ENCODE measurements around the gene DIP2B.
"Not testable (repeated sequence)": the region's sequence is repeated elsewhere in the genome, so short reads cannot be mapped to it uniquely, and the experiment has no call there.

The DIP2B gene

DNA sequence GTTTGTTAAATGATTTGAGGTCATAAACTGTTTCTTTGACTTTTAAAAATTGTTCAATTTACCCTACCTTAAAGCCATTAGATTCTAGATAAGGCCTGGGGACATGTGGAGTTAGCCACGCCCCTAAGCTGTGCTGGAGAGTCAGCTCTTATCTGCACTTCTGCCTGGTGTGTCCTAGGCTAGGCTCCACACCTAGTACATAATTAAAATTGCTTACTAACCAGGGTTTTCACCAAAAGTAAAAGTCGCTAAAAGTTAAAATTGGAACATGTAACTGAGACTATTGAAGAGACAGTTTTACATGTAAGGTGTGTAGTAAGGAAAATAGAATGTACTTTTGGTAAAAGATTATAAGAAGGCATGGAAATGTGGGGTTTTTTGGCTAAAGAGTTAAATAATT is 264.0 kb downstream of the DIP2B start:
- not testable (repeated sequence) for H3K36me3 ChIP-seq (ENCODE audit: insufficient read depth, low read length); H3K9ac ChIP-seq (ENCODE audit: low read depth, low read length); H3K9me3 ChIP-seq (ENCODE audit: control insufficient read depth, insufficient read depth, low read length); H3K4me1 ChIP-seq (ENCODE audit: insufficient read depth, low read length)

GRCh38 chr12:50771409-50771808 is 266.6 kb downstream of the DIP2B start:
- Histone ChIP-seq H3K36me3 (ENCODE audit: insufficient read depth, low read length) (no peaks in the 10 kb centered on the region), H3K4me1 (ENCODE audit: insufficient read depth, low read length) (no peaks in the 10 kb centered on the region), H3K9ac (ENCODE audit: low read depth, low read length) (no peak overlapping the region), H3K9me3 (ENCODE audit: control insufficient read depth, insufficient read depth, low read length) (no peaks in the 10 kb centered on the region; the same call in 1 of the 2 replicates)

DNA sequence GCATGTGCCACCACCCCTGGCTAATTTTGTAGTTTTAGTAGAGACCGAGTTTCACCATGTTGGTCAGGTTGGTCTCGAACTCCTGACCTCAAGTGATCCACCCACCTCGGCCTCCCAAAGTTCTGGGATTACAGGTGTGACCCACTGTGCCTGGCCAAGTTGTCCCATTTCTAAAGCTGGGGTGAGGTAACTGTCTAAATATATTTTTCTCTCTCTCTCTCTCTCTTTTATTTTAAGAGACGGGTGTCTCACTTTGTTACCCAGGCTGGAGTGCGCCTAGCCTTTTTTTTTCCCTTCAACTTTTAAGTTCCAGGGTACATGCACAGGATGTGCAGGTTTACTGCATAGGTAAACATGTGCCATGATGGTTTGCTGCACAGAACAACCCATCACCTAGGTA is 267.7 kb downstream of the DIP2B start:
- H3K36me3 ChIP-seq (ENCODE audit: insufficient read depth, low read length), result no peaks in the 10 kb centered on the region
- H3K4me1 ChIP-seq (ENCODE audit: insufficient read depth, low read length), result no peaks in the 10 kb centered on the region

DNA sequence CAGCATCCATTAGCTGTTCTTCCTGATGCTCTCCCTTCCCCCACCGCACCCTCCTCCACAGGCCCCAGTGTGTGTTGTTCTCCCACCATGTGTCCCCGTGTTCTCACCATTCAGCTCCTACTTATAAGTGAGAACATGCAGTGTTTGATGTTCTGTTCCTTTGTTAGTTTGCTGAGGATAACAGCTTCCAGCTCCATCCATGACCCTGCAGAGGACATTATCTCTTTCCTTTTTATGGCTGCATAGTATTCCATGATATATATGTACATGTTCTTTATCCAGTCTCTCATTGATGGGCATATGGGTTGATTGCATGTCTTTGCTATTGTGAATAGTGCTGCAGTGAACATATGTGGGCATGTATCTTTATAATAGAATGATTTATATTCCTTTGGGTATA is 268.1 kb downstream of the DIP2B start:
- H3K4me1 ChIP-seq (ENCODE audit: insufficient read depth, low read length), result no peaks in the 10 kb centered on the region

More for the DNA sequence above, 267.7 kb downstream of the DIP2B start:
- H3K9me3 ChIP-seq (ENCODE audit: control insufficient read depth, insufficient read depth, low read length), result no peaks in the 10 kb centered on the region; the same call in 1 of the 2 replicates
- H3K9ac ChIP-seq (ENCODE audit: low read depth, low read length), result no peak overlapping the region

GRCh38 chr12:50775251-50775650 is 270.5 kb downstream of the DIP2B start:
- H3K4me1 ChIP-seq (ENCODE audit: insufficient read depth, low read length), result no peaks in the 10 kb centered on the region
- H3K9me3 ChIP-seq (ENCODE audit: control insufficient read depth, insufficient read depth, low read length), result no peaks in the 10 kb centered on the region
- no peaks in the 10 kb centered on the region for H3K36me3 ChIP-seq (ENCODE audit: insufficient read depth, low read length)
- no peak overlapping the region for H3K9ac ChIP-seq (ENCODE audit: low read depth, low read length)

More for the DNA sequence above, 268.1 kb downstream of the DIP2B start:
- no peak overlapping the region for H3K9ac ChIP-seq (ENCODE audit: low read depth, low read length)
- no peaks in the 10 kb centered on the region for H3K36me3 ChIP-seq (ENCODE audit: insufficient read depth, low read length)
- no peaks in the 10 kb centered on the region; the same call in 1 of the 2 replicates for H3K9me3 ChIP-seq (ENCODE audit: control insufficient read depth, insufficient read depth, low read length)

DNA sequence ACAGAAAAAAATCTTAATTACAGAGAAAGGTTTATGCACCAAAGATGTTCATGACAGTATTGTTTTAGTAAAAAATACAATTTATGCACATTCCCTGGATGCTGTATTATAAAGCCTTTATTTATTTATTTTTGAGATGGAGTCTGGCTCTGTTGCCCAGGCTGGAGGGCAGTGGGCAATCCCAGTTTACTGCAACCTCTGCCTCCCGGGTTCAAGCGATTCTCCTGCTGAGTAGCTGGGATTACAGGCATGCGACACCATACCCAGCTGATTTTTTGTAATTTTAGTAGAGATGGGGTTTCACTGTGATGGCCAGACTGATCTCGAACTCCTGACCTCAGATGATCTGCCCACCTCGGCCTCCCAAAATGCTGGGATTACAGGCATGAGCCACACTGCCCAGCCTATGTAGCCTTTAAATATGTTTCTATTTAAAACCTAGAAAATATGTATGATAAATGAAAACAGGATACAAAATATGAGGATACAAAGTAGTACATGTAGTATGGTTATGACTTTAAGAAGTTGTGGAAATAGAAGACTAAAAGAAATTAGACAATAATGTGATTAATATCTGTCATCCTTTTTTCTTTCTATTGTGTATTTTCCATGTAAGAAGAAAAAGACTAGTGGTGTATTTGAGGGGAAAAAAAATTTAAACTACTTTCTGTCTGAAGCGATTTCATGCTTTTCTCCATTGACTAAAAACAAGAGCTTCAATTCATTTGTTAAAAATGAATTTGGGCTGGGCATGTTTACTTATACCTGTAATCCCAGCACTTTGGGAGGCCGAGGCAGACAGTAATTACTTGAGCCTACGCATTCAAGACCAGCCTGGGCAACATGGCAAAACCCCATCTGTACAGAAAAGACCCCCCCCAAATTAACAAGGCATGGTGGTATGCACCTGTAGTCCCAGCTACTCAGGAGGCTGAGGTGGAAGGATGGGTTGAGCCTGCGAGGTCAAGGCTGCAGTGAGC is 272.3 kb downstream of the DIP2B start:
- no peaks in the 10 kb centered on the region for H3K9me3 ChIP-seq (ENCODE audit: control insufficient read depth, insufficient read depth, low read length)
- no peak overlapping the region for H3K9ac ChIP-seq (ENCODE audit: low read depth, low read length)
- no peaks in the 10 kb centered on the region for H3K4me1 ChIP-seq (ENCODE audit: insufficient read depth, low read length)
- H3K36me3 ChIP-seq (ENCODE audit: insufficient read depth, low read length), result no peaks in the 10 kb centered on the region; the same call in 1 of the 2 replicates

DNA sequence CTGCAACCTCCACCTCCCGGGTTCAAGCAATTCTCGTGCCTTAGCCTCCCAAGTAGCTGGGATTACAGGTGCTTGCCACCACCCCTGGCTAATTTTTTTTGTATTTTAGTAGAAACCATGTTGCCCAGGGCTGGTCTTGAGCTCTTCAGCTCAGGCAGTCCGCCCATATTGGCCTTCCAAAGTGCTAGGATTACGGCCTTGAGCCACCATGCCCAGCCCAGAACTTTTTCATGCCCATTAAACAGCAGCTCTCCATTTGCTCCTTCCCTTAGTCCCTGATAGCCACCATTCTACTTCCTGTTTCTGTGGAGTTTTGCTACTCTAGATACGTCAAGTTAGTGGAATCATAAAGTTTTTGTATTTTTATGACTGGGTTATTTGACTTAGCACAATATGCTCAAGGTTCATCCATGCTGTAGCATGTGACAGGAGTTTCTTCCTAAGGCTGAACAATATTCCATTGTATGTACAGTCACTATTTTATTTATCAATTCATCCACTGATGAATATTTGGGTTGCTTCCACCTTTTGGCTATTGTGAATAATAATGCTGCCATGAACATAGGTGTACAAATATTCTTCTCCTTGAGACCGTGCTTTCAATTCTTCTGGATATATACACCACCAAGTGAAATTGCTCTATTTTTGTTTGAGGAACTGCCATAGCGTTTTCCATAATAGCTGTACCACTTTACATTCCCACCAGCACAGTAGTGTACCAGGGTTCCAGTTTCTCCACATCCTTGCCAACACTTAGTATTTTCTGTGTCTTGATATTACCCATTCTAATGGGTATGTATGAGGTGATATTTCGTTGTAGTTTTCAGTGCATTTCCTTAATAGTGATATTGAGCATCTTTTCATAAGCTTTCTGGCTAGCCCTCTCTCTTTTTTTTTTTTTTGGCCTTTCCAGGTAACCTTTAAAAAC is 274.1 kb downstream of the DIP2B start:
- H3K9me3 ChIP-seq (ENCODE audit: control insufficient read depth, insufficient read depth, low read length), result no peaks in the 10 kb centered on the region
- H3K36me3 ChIP-seq (ENCODE audit: insufficient read depth, low read length), result no peaks in the 10 kb centered on the region; the same call in 1 of the 2 replicates
- no peak overlapping the region for H3K9ac ChIP-seq (ENCODE audit: low read depth, low read length)
- H3K4me1 ChIP-seq (ENCODE audit: insufficient read depth, low read length), result no peaks in the 10 kb centered on the region

- Histone ChIP-seq H3K9me3 (ENCODE audit: control insufficient read depth, insufficient read depth, low read length) (no peaks in the 10 kb centered on the region), H3K9ac (ENCODE audit: low read depth, low read length) (no peak overlapping the region), H3K36me3 (ENCODE audit: insufficient read depth, low read length) (no peaks in the 10 kb centered on the region; the same call in 1 of the 2 replicates), H3K4me1 (ENCODE audit: insufficient read depth, low read length) (no peaks in the 10 kb centered on the region)
These were observed 275.2 kb downstream of the DIP2B start for GRCh38 chr12:50780013-50780412.

- H3K36me3 ChIP-seq (ENCODE audit: insufficient read depth, low read length), result no peaks in the 10 kb centered on the region; the same call in 1 of the 2 replicates
- H3K4me1 ChIP-seq (ENCODE audit: insufficient read depth, low read length), result peaks cover 5% of the 10 kb centered on the region; the same call in 1 of the 2 replicates
- no peak overlapping the region for H3K9ac ChIP-seq (ENCODE audit: low read depth, low read length)
- H3K9me3 ChIP-seq (ENCODE audit: control insufficient read depth, insufficient read depth, low read length), result peaks cover 4% of the 10 kb centered on the region; the same call in 1 of the 2 replicates
These were observed 279.7 kb downstream of the DIP2B start for GRCh38 chr12:50784501-50784900.

GRCh38 chr12:50785406-50786001 is 280.7 kb downstream of the DIP2B start:
- Histone ChIP-seq H3K9ac (ENCODE audit: low read depth, low read length) (no peak overlapping the region), H3K36me3 (ENCODE audit: insufficient read depth, low read length) (no peaks in the 10 kb centered on the region; the same call in 1 of the 2 replicates), H3K4me1 (ENCODE audit: insufficient read depth, low read length) (peaks cover 5% of the 10 kb centered on the region; the same call in 1 of the 2 replicates), H3K9me3 (ENCODE audit: control insufficient read depth, insufficient read depth, low read length) (peaks cover 4% of the 10 kb centered on the region; the same call in 1 of the 2 replicates)

DNA sequence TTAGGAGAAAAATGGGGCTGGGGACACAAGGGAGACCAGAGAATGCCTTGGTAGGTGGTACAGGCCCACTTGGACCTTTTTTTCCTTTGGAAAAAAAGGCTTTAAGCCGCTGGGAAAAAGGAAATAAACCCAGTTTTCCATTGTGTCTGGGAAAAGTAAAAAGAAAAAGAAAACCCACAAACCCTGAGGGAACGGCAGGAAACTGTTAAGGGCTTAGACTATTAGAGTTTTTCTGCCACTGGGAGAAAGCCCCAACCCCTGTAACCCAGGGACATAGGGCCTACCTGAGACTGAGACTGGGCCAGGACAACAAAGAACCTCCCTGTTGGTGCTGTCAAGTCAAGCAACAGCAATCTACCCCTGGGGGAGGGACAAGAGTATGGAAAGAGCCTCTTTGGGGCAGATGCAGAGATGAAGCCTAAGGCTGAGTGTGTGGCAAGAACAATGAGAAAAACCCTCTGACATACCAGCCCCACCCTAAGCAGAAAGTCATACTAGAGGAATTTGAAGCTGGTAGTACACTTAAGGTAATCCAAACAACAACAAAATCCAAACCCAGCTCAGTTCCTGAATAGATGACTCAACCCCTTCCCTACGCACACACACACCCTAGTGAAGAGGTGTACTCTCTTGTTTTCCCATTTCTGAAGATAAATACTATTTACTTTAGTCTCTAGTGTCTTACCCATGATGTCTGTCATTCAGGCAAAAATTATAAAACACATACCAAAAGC is 281.9 kb downstream of the DIP2B start:
- H3K9ac ChIP-seq (ENCODE audit: low read depth, low read length), result no peak overlapping the region
- peaks cover 4% of the 10 kb centered on the region; the same call in 1 of the 2 replicates for H3K9me3 ChIP-seq (ENCODE audit: control insufficient read depth, insufficient read depth, low read length)
- H3K4me1 ChIP-seq (ENCODE audit: insufficient read depth, low read length), result peaks cover 5% of the 10 kb centered on the region; the same call in 1 of the 2 replicates
- H3K36me3 ChIP-seq (ENCODE audit: insufficient read depth, low read length), result no peaks in the 10 kb centered on the region; the same call in 1 of the 2 replicates

- Histone ChIP-seq H3K4me1 (ENCODE audit: insufficient read depth, low read length) (peaks cover 5% of the 10 kb centered on the region; the same call in 1 of the 2 replicates), H3K9me3 (ENCODE audit: control insufficient read depth, insufficient read depth, low read length) (peaks cover 4% of the 10 kb centered on the region; the same call in 1 of the 2 replicates), H3K36me3 (ENCODE audit: insufficient read depth, low read length) (no peaks in the 10 kb centered on the region), H3K9ac (ENCODE audit: low read depth, low read length) (no peak overlapping the region)
These were observed 282.8 kb downstream of the DIP2B start for GRCh38 chr12:50787618-50788017.

DNA sequence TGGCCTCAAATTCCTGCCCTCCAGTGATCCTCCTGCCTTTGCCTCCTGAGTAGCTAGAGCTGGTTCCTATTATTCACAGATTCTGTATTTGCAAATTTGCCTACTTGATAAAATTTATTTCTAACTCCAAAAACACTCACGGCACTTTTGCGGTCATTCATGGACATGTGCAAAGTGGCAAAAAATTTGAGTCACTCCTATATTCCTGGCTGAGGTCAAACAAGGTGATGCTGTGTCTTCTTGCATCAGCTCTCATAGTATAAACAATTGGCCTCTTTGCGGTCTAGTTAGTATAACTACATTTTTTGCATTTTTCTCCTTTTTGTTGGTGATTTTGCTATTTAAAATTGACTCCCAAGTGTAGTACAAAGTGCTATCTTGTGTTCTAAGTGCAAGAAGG is 283.8 kb downstream of the DIP2B start:
- peaks cover 4% of the 10 kb centered on the region; the same call in 1 of the 2 replicates for H3K9me3 ChIP-seq (ENCODE audit: control insufficient read depth, insufficient read depth, low read length)
- no peak overlapping the region for H3K9ac ChIP-seq (ENCODE audit: low read depth, low read length)
- H3K4me1 ChIP-seq (ENCODE audit: insufficient read depth, low read length), result peaks cover 5% of the 10 kb centered on the region; the same call in 1 of the 2 replicates
- H3K36me3 ChIP-seq (ENCODE audit: insufficient read depth, low read length), result no peaks in the 10 kb centered on the region

Measured in ES-I3 (cell line).